ENCODE data around the gene CCDC192.

DNA sequence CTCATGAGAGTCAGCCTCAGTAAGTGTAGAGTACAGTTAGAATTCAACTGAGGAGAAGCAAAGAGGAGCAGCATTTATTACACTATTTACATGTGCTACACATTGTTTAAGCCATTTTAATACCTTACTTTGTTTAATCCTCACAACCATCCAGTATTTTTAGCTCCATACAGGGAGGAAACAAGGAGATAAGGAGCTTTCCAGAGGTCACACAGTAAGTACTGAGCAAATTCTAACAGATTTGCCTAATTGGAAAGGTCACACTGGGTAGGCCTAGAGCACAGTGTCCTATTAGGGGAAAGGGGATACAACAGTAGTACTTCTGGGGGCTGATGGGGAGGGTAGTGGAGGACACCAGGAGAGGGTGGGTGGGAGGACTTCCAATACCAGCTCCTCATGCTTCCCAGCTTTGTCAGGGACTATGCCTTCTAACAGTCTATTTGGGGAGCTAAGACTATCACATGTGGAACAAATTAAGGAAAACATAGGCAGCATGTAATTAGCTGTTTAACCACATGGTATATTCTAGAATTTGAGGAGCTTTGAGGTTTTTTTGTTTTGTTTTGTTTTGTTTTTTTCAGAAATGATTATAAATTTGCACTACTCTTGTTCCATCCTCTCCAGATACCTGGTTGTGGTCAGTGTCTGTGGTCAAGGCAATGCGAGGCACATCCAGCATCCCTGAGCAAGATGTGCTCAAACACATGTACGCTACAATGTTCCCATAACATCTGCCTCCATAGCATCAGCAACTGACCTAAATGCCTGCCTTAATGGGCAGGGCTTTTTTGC is 284.4 kb downstream of the CCDC192 start:
- TF ChIP-seq ARNT (IDR thresholded peaks at IDR 0.05) (no peak), BHLHE40 (IDR thresholded peaks at IDR 0.05; ENCODE audit: borderline replicate concordance) (no peak), TARDBP (IDR thresholded peaks at IDR 0.05) (no peak), FOXM1 (IDR thresholded peaks at IDR 0.05; ENCODE audit: borderline replicate concordance) (no peak), SP1 (IDR thresholded peaks at IDR 0.05) (no peak), CTBP1 (IDR thresholded peaks at IDR 0.05; ENCODE audit: borderline replicate concordance) (no peak), LEF1 (IDR thresholded peaks at IDR 0.05; ENCODE audit: borderline replicate concordance) (no peak), PKNOX1 (IDR thresholded peaks at IDR 0.05) (no peak), NFRKB (IDR thresholded peaks at IDR 0.05) (no peak), FOXA1 (IDR thresholded peaks at IDR 0.05) (no peak), ELF4 (IDR thresholded peaks at IDR 0.05) (no peak)

All from HEK293T (cell line).